Esophagus squamous epithelium (tissue), 4 donors: ENCODE results near the gene PANK2.

Experiments used
- CTCF ChIP-seq, 6 experiments: fragments of 450-650 bp in 4 of 6; fragments of 200-600 bp in 2 of 6; sonication (generic) in 2 of 6; IDR thresholded peaks; one replicate each; pipeline ENCODE4 v1.5.1; 2016 to 2019; ENCODE audit warnings: antibody characterized with exemption in 6 of 6, mild to moderate bottlenecking in 4 of 6, moderate library complexity in 4 of 6
- POLR2A ChIP-seq, 4 donors: fragments of 450-650 bp; IDR thresholded peaks; one replicate each; pipeline ENCODE4 v1.6.1; 2017; ENCODE audit warnings: antibody characterized with exemption in 4 of 4, mild to moderate bottlenecking in 4 of 4, moderate library complexity in 3 of 4

GRCh38 chr20:3890398-3890751 lies 1.2 kb downstream of the PANK2 start:
- TF ChIP-seq CTCF (IDR thresholded peaks at IDR 0.05) (no peak), POLR2A (IDR thresholded peaks at IDR 0.05) (no peak)
